Testis (tissue), 3 donors: ENCODE results near the gene GOLGA7B. TPM values are rescaled to one million over a fixed set of nuclear protein-coding genes. Genes with fewer than 3 reads are reported as not detected.

Experiments
- DNase-seq: peaks from one replicate; pipeline ENCODE4 v3.0.0-alpha.2; 2019
- H3K27ac ChIP-seq, 2 donors: fragments of 200-600 bp; sonication (generic); one replicate each; pipeline ENCODE4 v1.5.1; 2019
- H3K27me3 ChIP-seq: fragments of 200-600 bp; sonication (generic); one replicate; pipeline ENCODE4 v1.5.1; 2019
- H3K36me3 ChIP-seq: fragments of 200-600 bp; sonication (generic); one replicate; pipeline ENCODE4 v1.5.1; 2017; ENCODE audit warnings: low read depth; ENCODE audit errors: missing control alignments
- H3K4me1 ChIP-seq: fragments of 200-600 bp; sonication (generic); one replicate; pipeline ENCODE4 v1.5.1; 2019
- H3K4me3 ChIP-seq, 2 donors: fragments of 200-600 bp; sonication (generic); one replicate each; pipeline ENCODE4 v1.5.1; 2017 to 2019
- H3K9me3 ChIP-seq: fragments of 200-600 bp; sonication (generic); one replicate; pipeline ENCODE4 v1.5.1; 2017
- POLR2A ChIP-seq: fragments of 450-650 bp; IDR thresholded peaks from one replicate; pipeline ENCODE4 v1.6.1; 2017; ENCODE audit warnings: antibody characterized with exemption, mild to moderate bottlenecking, moderate library complexity
- WGBS, 2 donors: methylation state at CpG; one replicate each; pipeline ENCODE4 v1.1.5; 2018; 5-methylcytosine and 5-hydroxymethylcytosine counted together
- intact Hi-C: fragments of 100-400 bp; cut with DNase I; formaldehyde crosslinking; loops from one replicate; pipeline ENCODE4 v1.15.1; 2023; ENCODE audit warnings: low total_unique reads
- polyA plus RNA-seq: library from polyadenylated mRNA; stranded (reverse); fragments of 350-450 nt; fragmentation: Illumina TruSeq; extraction: RNeasy Lipid Tissue Mini Kit (QIAGEN cat#74804); gene quantifications from one replicate; pipeline ENCODE4 v1.2.3, GENCODE V29; 2014; ENCODE audit warnings: low read depth, low replicate concordance; ENCODE audit not compliant: insufficient read depth
- total RNA-seq, 2 donors: library from RNA; depleted of rRNA; stranded (reverse); fragments of >200 nt; gene quantifications; one replicate each; pipeline ENCODE4 v1.2.3, GENCODE V29; 2016
- TF ChIP-seq, protein P1 (sequence below), 3 experiments: fragments of 450-650 bp in 2 of 3; fragments of 200-600 bp in 1 of 3; sonication (generic) in 1 of 3; IDR thresholded peaks; one replicate each; pipeline ENCODE4 v1.5.1; 2016 to 2019; ENCODE audit warnings: antibody characterized with exemption in 3 of 3, mild to moderate bottlenecking in 2 of 3, moderate library complexity in 1 of 3

Gene GOLGA7B
- total and polyA plus RNA-seq, 3 donors from 2014 or later = 1.1 to 1.3 (median 1.1) TPM

DNA sequence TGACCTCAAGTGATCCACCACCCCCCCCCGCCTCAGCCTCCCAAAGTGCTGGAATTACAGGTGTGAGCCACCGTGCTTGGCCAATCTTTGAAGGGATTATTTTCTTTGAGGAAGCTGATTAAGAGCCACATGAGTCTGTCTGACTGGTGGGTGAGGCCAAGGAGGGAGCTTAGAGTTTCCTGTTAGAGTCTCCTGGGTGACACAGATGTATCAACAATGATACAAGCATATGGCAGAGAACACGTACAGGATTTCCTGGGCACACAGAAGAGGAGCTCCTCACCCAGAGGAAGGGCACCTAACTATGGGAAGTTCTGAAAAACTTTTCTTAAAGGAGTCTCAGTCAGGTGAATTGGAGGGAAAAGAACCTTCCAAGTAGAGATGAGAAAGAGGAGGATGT lies 69.4 kb downstream of the GOLGA7B start:
- intact Hi-C loops = loop anchor here (10.0 kb wide), 1 partner anchor 126 kb away; no protein-coding TSS in a partner anchor
- 75 to 85% methylated on average over 3 of the region's 3 CpGs for WGBS, 2 donors

GRCh38 chr10:97920865-97921264 lies 71.2 kb downstream of the GOLGA7B start:
- WGBS, 2 donors = 47 to 56% methylated on average over 4 of the region's 4 CpGs
- no peak for DNase-seq
- Histone ChIP-seq H3K4me1 (peaks cover 14% of the 10 kb centered on the region), H3K9me3 (no peaks in the 10 kb centered on the region), H3K27me3 (no peaks in the 10 kb centered on the region), H3K4me3 (no peak overlapping the region), H3K27ac (no peak overlapping the region), H3K36me3 (no peaks in the 10 kb centered on the region)
- TF ChIP-seq, protein P1, sequence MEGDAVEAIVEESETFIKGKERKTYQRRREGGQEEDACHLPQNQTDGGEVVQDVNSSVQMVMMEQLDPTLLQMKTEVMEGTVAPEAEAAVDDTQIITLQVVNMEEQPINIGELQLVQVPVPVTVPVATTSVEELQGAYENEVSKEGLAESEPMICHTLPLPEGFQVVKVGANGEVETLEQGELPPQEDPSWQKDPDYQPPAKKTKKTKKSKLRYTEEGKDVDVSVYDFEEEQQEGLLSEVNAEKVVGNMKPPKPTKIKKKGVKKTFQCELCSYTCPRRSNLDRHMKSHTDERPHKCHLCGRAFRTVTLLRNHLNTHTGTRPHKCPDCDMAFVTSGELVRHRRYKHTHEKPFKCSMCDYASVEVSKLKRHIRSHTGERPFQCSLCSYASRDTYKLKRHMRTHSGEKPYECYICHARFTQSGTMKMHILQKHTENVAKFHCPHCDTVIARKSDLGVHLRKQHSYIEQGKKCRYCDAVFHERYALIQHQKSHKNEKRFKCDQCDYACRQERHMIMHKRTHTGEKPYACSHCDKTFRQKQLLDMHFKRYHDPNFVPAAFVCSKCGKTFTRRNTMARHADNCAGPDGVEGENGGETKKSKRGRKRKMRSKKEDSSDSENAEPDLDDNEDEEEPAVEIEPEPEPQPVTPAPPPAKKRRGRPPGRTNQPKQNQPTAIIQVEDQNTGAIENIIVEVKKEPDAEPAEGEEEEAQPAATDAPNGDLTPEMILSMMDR (IDR thresholded peaks at IDR 0.05) = no peak
- TF ChIP-seq POLR2A = no peak
- intact Hi-C loops = no loop called here

More for the DNA sequence above, 69.4 kb downstream of the GOLGA7B start:
- H3K27me3 ChIP-seq = no peaks in the 10 kb centered on the region
- H3K9me3 ChIP-seq = no peaks in the 10 kb centered on the region
- DNase-seq = no peak
- H3K4me1 ChIP-seq = peaks cover 18% of the 10 kb centered on the region
- TF ChIP-seq, protein P1 (IDR thresholded peaks at IDR 0.05) = no peak
- TF ChIP-seq POLR2A = no peak
- no peak overlapping the region for H3K4me3 ChIP-seq
- H3K36me3 ChIP-seq = no peaks in the 10 kb centered on the region
- no peak overlapping the region for H3K27ac ChIP-seq

Other genes starting within 250 kb of the GOLGA7B start
- gene MORN4, start 216.3 kb upstream of the GOLGA7B start, total RNA-seq = 1 to 10 TPM; 7.1 to 7.5 TPM
- 23.3 TPM for gene MORN4, start 216.3 kb upstream of the GOLGA7B start, polyA plus RNA-seq
- 10 to 100 TPM; 27.4 to 31.0 TPM for gene PI4K2A, start 209.2 kb upstream of the GOLGA7B start, total RNA-seq
- gene PI4K2A, start 209.2 kb upstream of the GOLGA7B start, polyA plus RNA-seq = 24.2 TPM
- gene AVPI1, start 162.6 kb upstream of the GOLGA7B start, total RNA-seq = 10 to 100 TPM; 23.0 to 28.3 TPM
- gene AVPI1, start 162.6 kb upstream of the GOLGA7B start, polyA plus RNA-seq = 26.4 TPM
- 10 to 100 TPM in 1 of 2 donors, 1 to 10 TPM in 1; 8.7 to 13.6 TPM for gene MARVELD1, start 136.1 kb upstream of the GOLGA7B start, total RNA-seq
- gene MARVELD1, start 136.1 kb upstream of the GOLGA7B start, polyA plus RNA-seq = 21.9 TPM
- 10 to 100 TPM; 64.8 to 66.4 TPM for gene ZFYVE27, start 112.7 kb upstream of the GOLGA7B start, total RNA-seq
- gene ZFYVE27, start 112.7 kb upstream of the GOLGA7B start, polyA plus RNA-seq = 38.4 TPM
- 1 to 10 TPM in 1 of 2 donors, under 1 TPM in 1; 0.99 to 2.0 TPM for gene SFRP5, start 77.8 kb upstream of the GOLGA7B start, total RNA-seq
- 1.2 TPM for gene SFRP5, start 77.8 kb upstream of the GOLGA7B start, polyA plus RNA-seq
- 10 to 100 TPM in 1 of 2 donors, 1 to 10 TPM in 1; 7.5 to 12.2 TPM for gene CRTAC1, start 180.8 kb downstream of the GOLGA7B start, total RNA-seq
- 11.5 TPM for gene CRTAC1, start 180.8 kb downstream of the GOLGA7B start, polyA plus RNA-seq